Erythroblast (primary cell): ENCODE data around the gene RCOR3.

Experiments
- GATA1 ChIP-seq: IDR thresholded peaks from 2 replicates; pipeline ENCODE4 v1.6.1; 2011; ENCODE audit warnings: low read depth, mild to moderate bottlenecking, control low read depth, low read length, moderate library complexity
- POLR2A ChIP-seq: IDR thresholded peaks from 2 replicates; pipeline ENCODE4 v1.6.1; 2011; ENCODE audit warnings: mild to moderate bottlenecking, low read length

DNA sequence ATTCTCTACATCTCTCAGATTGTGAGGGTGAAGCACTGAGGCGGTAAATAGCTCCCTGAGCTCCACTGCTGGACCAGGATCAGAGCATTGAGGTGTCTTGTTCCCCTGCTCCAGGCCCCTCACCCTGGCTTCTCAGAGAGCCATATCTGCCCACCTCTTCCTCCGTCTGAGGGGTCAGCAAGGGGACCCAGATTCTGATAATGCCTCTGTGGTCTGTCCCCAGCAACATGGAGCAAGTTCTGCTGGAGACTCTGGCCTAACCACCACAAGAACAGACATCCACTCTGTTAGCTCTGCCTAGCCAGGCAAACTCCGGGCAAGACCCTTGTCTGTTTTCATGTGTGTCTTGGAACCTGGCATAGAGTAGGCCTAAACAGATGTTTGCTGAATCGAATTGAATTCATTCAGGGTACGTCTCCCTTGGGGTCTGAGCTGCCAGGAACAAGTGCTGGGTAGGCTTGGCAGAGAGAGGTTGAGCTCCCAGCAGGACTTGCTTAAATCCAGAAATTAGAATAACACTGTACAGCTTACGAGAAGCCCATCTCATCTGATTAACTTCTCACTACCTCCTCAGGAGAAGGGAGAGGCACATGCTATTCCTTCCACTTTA, 69.8 kb downstream of the RCOR3 start:
- TF ChIP-seq POLR2A (no peak), GATA1 (no peak)
